ENCODE results near the gene MUC7.
"Not testable (repeated sequence)": the region's sequence is repeated elsewhere in the genome, so short reads cannot be mapped to it uniquely, and the experiment has no call there.

MUC7 gene

GRCh38 chr4:70471897-70472296, at the start of gene MUC7:
MUC7 (plus strand) TSS chr4:70472197; CDS start chr4:70474022, 1,825 bp downstream.
- DNase-seq: no peak

GRCh38 chr4:70425306-70425705, 46.7 kb upstream of the MUC7 start:
- DNase-seq: no peak

GRCh38 chr4:70426789-70427188, 45.2 kb upstream of the MUC7 start:
- DNase-seq: no peak

GRCh38 chr4:70437197-70437596, 34.8 kb upstream of the MUC7 start:
- DNase-seq: no peak

- no peak for DNase-seq
Observed at GRCh38 chr4:70442474-70442873, 29.5 kb upstream of the MUC7 start.

- DNase-seq: no peak
Observed at GRCh38 chr4:70443329-70443728, 28.7 kb upstream of the MUC7 start.

GRCh38 chr4:70449220-70449619, 22.8 kb upstream of the MUC7 start:
- DNase-seq: no peak

GRCh38 chr4:70452946-70453345, 19.1 kb upstream of the MUC7 start:
- no peak for DNase-seq

- DNase-seq: no peak
Observed at GRCh38 chr4:70463335-70463734, 8.7 kb upstream of the MUC7 start.

GRCh38 chr4:70473679-70474078, 1.7 kb downstream of the MUC7 start:
- no peak for DNase-seq

- no peak for DNase-seq
Observed at GRCh38 chr4:70488748-70489147, 16.8 kb downstream of the MUC7 start.

GRCh38 chr4:70496231-70496630, 24.2 kb downstream of the MUC7 start:
- no peak for DNase-seq

- not testable (repeated sequence) for DNase-seq
Observed at GRCh38 chr4:70501838-70502237, 29.8 kb downstream of the MUC7 start.

GRCh38 chr4:70504733-70505132, 32.7 kb downstream of the MUC7 start:
- no peak for DNase-seq

GRCh38 chr4:70505151-70505748, 33.3 kb downstream of the MUC7 start:
- DNase-seq: peak; percentile 46

- no peak for DNase-seq
Observed at GRCh38 chr4:70508801-70509200, 36.8 kb downstream of the MUC7 start.

- no peak for DNase-seq
Observed at GRCh38 chr4:70511365-70511764, 39.4 kb downstream of the MUC7 start.

- no peak for DNase-seq
Observed at GRCh38 chr4:70515367-70516250, 43.6 kb downstream of the MUC7 start.

- no peak for DNase-seq
Observed at GRCh38 chr4:70518269-70518668, 46.3 kb downstream of the MUC7 start, which contains the start of gene AMTN. AMTN (plus strand) TSS chr4:70518569; CDS start chr4:70518778, 209 bp downstream.

- no peak for DNase-seq
Observed at GRCh38 chr4:70518716-70519115, 46.7 kb downstream of the MUC7 start.

GRCh38 chr4:70522626-70523025, 50.6 kb downstream of the MUC7 start:
- DNase-seq: no peak

- DNase-seq: no peak
Observed at GRCh38 chr4:70530997-70531396, 59.0 kb downstream of the MUC7 start.

GRCh38 chr4:70531981-70532380, 60.0 kb downstream of the MUC7 start:
- DNase-seq: no peak
